ENCODE data around the gene WDR48.

- TF ChIP-seq CTCF (IDR thresholded peaks at IDR 0.05) = no peak
- no peak for TF ChIP-seq POLR2A (IDR thresholded peaks at IDR 0.05)
Measured at GRCh38 chr3:39137435-39137936, 85.7 kb downstream of the WDR48 start.
